IMR-90 (cell line): ENCODE measurements around the gene SYT3. TPM values are rescaled to one million over a fixed set of nuclear protein-coding genes. Genes with fewer than 3 reads are reported as not detected.

ENCODE experiments used
- ATAC-seq: fragments of 200-7000 bp; cut with Tn5 transposase; 2 replicates; pipeline ENCODE4 v1.9.1; 2020; ENCODE audit warnings: low read depth, mild to moderate bottlenecking, moderate library complexity
- BruUV-seq: library from RNA; stranded (reverse); fragments of 400-500 nt; replicated peaks from 2 replicates; lab custom pipeline; 2021; lab: Mats Ljungman, UMichigan
- CTCF ChIA-PET: fragments of 300-600 bp; formaldehyde crosslinking; extraction: SDS; loops from one replicate; lab custom pipeline; 2021; ENCODE audit warnings: antibody characterized with exemption; lab: Yijun Ruan, JAX
- POLR2A ChIA-PET: fragments of 300-600 bp; sonication (Branson Sonifier 250); formaldehyde crosslinking; loops from one replicate; lab custom pipeline; 2022; ENCODE audit warnings: antibody characterized with exemption; ENCODE audit not compliant: unreplicated experiment; lab: Charles Lee
- DNase-seq: peaks from one replicate; pipeline ENCODE4 v3.0.0; 2013
- H2AFZ ChIP-seq: replicated peaks from 2 replicates; pipeline ENCODE3; 2013; ENCODE audit warnings: low read length, mild to moderate bottlenecking; ENCODE audit not compliant: poor library complexity
- H2AK5ac ChIP-seq: 2 replicates; pipeline ENCODE4 v1.6.1; 2013; ENCODE audit warnings: low read depth, low read length, inconsistent platforms
- H2AK9ac ChIP-seq: replicated peaks from 2 replicates; pipeline ENCODE3; 2013; ENCODE audit warnings: mild to moderate bottlenecking, low read depth, low read length, moderate library complexity; ENCODE audit not compliant: poor library complexity
- H2BK120ac ChIP-seq: 2 replicates; pipeline ENCODE4 v1.6.1; 2013; ENCODE audit warnings: low read depth, low read length, inconsistent platforms
- H2BK15ac ChIP-seq: 3 replicates; pipeline ENCODE4 v1.6.1; 2013; ENCODE audit warnings: low read depth, low read length, inconsistent platforms
- H2BK20ac ChIP-seq: 2 replicates; pipeline ENCODE4 v1.6.1; 2013; ENCODE audit warnings: low read depth, mild to moderate bottlenecking, inconsistent platforms, low read length, moderate library complexity
- H2BK5ac ChIP-seq: 2 replicates; pipeline ENCODE4 v1.6.1; 2013; ENCODE audit warnings: mild to moderate bottlenecking, low read depth, low read length, inconsistent platforms; ENCODE audit not compliant: poor library complexity, severe bottlenecking
- H3K14ac ChIP-seq: replicated peaks from 2 replicates; pipeline ENCODE4 v1.6.1; 2013; ENCODE audit warnings: low read depth, low read length, inconsistent platforms
- H3K18ac ChIP-seq: 2 replicates; pipeline ENCODE4 v1.6.1; 2013; ENCODE audit warnings: low read depth, low read length, control low read depth
- H3K23ac ChIP-seq: 2 replicates; pipeline ENCODE4 v1.6.1; 2013; ENCODE audit warnings: low read depth, low read length, inconsistent platforms
- H3K27ac ChIP-seq: 2 replicates; pipeline ENCODE4 v1.5.1; 2013; ENCODE audit warnings: mild to moderate bottlenecking, control low read depth, low read length; ENCODE audit not compliant: insufficient read depth
- H3K27me3 ChIP-seq: 2 replicates; pipeline ENCODE4 v1.6.1; 2013; ENCODE audit warnings: low read length; ENCODE audit not compliant: control insufficient read depth, insufficient read depth
- H3K36me3 ChIP-seq: 2 replicates; pipeline ENCODE4 v1.6.1; 2013; ENCODE audit warnings: low read length, mixed read lengths; ENCODE audit not compliant: control insufficient read depth, insufficient read depth
- H3K4ac ChIP-seq: 2 replicates; pipeline ENCODE4 v1.6.1; 2013; ENCODE audit warnings: low read depth, low read length, inconsistent platforms
- H3K4me1 ChIP-seq: 2 replicates; pipeline ENCODE4 v1.6.1; 2013; ENCODE audit warnings: low read length, mixed read lengths; ENCODE audit not compliant: control insufficient read depth, insufficient read depth
- H3K4me2 ChIP-seq: 2 replicates; pipeline ENCODE4 v1.6.1; 2013; ENCODE audit warnings: low read depth, mild to moderate bottlenecking, control low read depth, low read length, moderate library complexity
- H3K4me3 ChIP-seq: 2 replicates; pipeline ENCODE4 v1.5.1; 2013; ENCODE audit warnings: low read depth, mild to moderate bottlenecking, control low read depth, low read length, moderate library complexity; ENCODE audit not compliant: insufficient read depth
- H3K56ac ChIP-seq: 2 replicates; pipeline ENCODE4 v1.6.1; 2013; ENCODE audit warnings: low read length, inconsistent platforms; ENCODE audit not compliant: insufficient read depth; ENCODE audit errors: extremely low read depth
- H3K79me1 ChIP-seq, 2 experiments: 2 replicates each; pipeline ENCODE4 v1.6.1; 2013; ENCODE audit warnings: low read length in 2 of 2, inconsistent platforms in 1 of 2, low read depth in 1 of 2
- H3K9ac ChIP-seq: 2 replicates; pipeline ENCODE4 v1.6.1; 2013; ENCODE audit warnings: low read depth, low read length, control low read depth
- H3K9me1 ChIP-seq: 2 replicates; pipeline ENCODE4 v1.6.1; 2013; ENCODE audit warnings: low read length, inconsistent platforms; ENCODE audit not compliant: insufficient read depth
- H3K9me3 ChIP-seq: 2 replicates; pipeline ENCODE4 v1.6.1; 2013; ENCODE audit warnings: low read length; ENCODE audit not compliant: control insufficient read depth, insufficient read depth
- H4K20me1 ChIP-seq: 2 replicates; pipeline ENCODE4 v1.6.1; 2013; ENCODE audit warnings: low read length, inconsistent platforms; ENCODE audit not compliant: insufficient read depth
- H4K5ac ChIP-seq: 2 replicates; pipeline ENCODE4 v1.6.1; 2013; ENCODE audit warnings: mild to moderate bottlenecking, low read depth, low read length, control low read depth
- H4K8ac ChIP-seq, 2 experiments: 2 replicates each; pipeline ENCODE4 v1.6.1; 2013; ENCODE audit warnings: low read depth in 2 of 2, low read length in 2 of 2, control low read depth in 1 of 2, inconsistent platforms in 1 of 2
- H4K91ac ChIP-seq: 2 replicates; pipeline ENCODE4 v1.6.1; 2013; ENCODE audit warnings: low read depth, low read length, inconsistent platforms; ENCODE audit not compliant: insufficient read depth
- BHLHE40 ChIP-seq: fragments of 150-350 bp; IDR thresholded peaks from 2 replicates; pipeline ENCODE4 v1.6.1; 2016; ENCODE audit warnings: mild to moderate bottlenecking, low read depth, low read length
- CEBPB ChIP-seq: IDR thresholded peaks from 2 replicates; pipeline ENCODE4 v1.6.1; 2012; ENCODE audit warnings: low read depth, low read length, improper control_type of control experiment
- CHD1 ChIP-seq: IDR thresholded peaks from 2 replicates; pipeline ENCODE4 v1.6.1; 2012; ENCODE audit warnings: low read depth, low read length, improper control_type of control experiment
- FOS ChIP-seq: fragments of 150-350 bp; IDR thresholded peaks from 2 replicates; pipeline ENCODE4 v1.6.1; 2016; ENCODE audit warnings: low read depth, low read length
- MAFK ChIP-seq: IDR thresholded peaks from 2 replicates; pipeline ENCODE4 v1.6.1; 2012; ENCODE audit warnings: low read depth, low read length, improper control_type of control experiment
- MAZ ChIP-seq: IDR thresholded peaks from 2 replicates; pipeline ENCODE4 v1.6.1; 2012; ENCODE audit warnings: low read depth, mild to moderate bottlenecking, low read length, improper control_type of control experiment, moderate library complexity, borderline replicate concordance
- NFE2L2 ChIP-seq: fragments of 150-350 bp; IDR thresholded peaks from 2 replicates; pipeline ENCODE4 v1.6.1; 2016; ENCODE audit warnings: low read depth, mild to moderate bottlenecking, low read length
- RAD21 ChIP-seq: IDR thresholded peaks from 2 replicates; pipeline ENCODE4 v1.6.1; 2012; ENCODE audit warnings: low read length, improper control_type of control experiment
- USF2 ChIP-seq: fragments of 150-350 bp; IDR thresholded peaks from 2 replicates; pipeline ENCODE4 v1.6.1; 2017; ENCODE audit warnings: mild to moderate bottlenecking, antibody characterized with exemption, low read length, low read depth
- WGBS, 2 experiments: methylation state at CpG; one replicate each; pipeline versions ENCODE4 v1.1.5 to v1.1.7; 2013; ENCODE audit warnings: missing lambda C conversion rate in 2 of 2; ENCODE audit not compliant: insufficient read length in 1 of 2; ENCODE audit errors: extremely low coverage in 2 of 2; 5-methylcytosine and 5-hydroxymethylcytosine counted together
- dilution Hi-C: fragments of 300-500 bp; cut with HindIII; formaldehyde crosslinking; loops from one replicate; pipeline ENCODE4 v1.14.3; 2018; ENCODE audit warnings: low sequenced_read_pairs; ENCODE audit not compliant: unreplicated experiment
- in situ Hi-C: fragments of 300-500 bp; cut with MboI; formaldehyde crosslinking; loops from 3 replicates; pipeline ENCODE4 v1.14.3; 2019; ENCODE audit warnings: low sequenced_read_pairs, inconsistent platforms, mixed read lengths
- intact Hi-C: fragments of 100-400 bp; cut with micrococcal nuclease; formaldehyde crosslinking; loops from 2 replicates; pipeline ENCODE4 v1.10.0; 2022
- polyA plus RNA-seq, 3 experiments: library from polyadenylated mRNA; depleted of rRNA; stranded (reverse); fragments of >200 nt; gene quantifications; 2 replicates each; pipeline ENCODE4 v1.2.3, GENCODE V29; 2012; ENCODE audit warnings: low replicate concordance in 1 of 3
- total RNA-seq: library from RNA; depleted of rRNA; stranded (reverse); fragments of >200 nt; gene quantifications from 2 replicates; pipeline ENCODE4 v1.2.3, GENCODE V29; 2012
- TF ChIP-seq, protein P1 (sequence below): fragments of 150-350 bp; IDR thresholded peaks from 2 replicates; pipeline ENCODE4 v1.6.1; 2016; ENCODE audit warnings: low read depth, mild to moderate bottlenecking, low read length, moderate library complexity, borderline replicate concordance
- TF ChIP-seq, protein P2 (sequence below): conservative IDR thresholded peaks from 2 replicates; pipeline ENCODE4 v1.5.1; 2012; ENCODE audit warnings: mild to moderate bottlenecking, low read depth, low read length, improper control_type of control experiment

Gene SYT3
- total and polyA plus RNA-seq, 2 of the 4 experiments (the other 2 are of a cell fraction) = 0.05 TPM; not detected in 1

GRCh38 chr19:50580240-50580639 is 59.4 kb downstream of the SYT3 start:
- Histone ChIP-seq H3K4me2 (no peak overlapping the region), H3K9ac (no peak overlapping the region), H3K56ac (no peak overlapping the region), H3K9me3 (no peaks in the 10 kb centered on the region), H3K4ac (no peak overlapping the region), H3K18ac (no peak overlapping the region), H3K4me3 (no peak overlapping the region), H3K14ac (no peak overlapping the region), H4K5ac (no peak overlapping the region), H3K27me3 (no peaks in the 10 kb centered on the region), H3K9me1 (no peaks in the 10 kb centered on the region), H4K91ac (no peak overlapping the region), H4K20me1 (no peaks in the 10 kb centered on the region), H3K27ac (no peak overlapping the region), H2BK5ac (no peak overlapping the region), H3K79me1 (no peaks in the 10 kb centered on the region), H2AK5ac (no peak overlapping the region), H2AK9ac (no peak overlapping the region), H4K8ac (no peak overlapping the region), H3K4me1 (no peaks in the 10 kb centered on the region), H2BK20ac (no peak overlapping the region), H2AFZ (no peak overlapping the region), H2BK15ac (no peak overlapping the region), H2BK120ac (no peak overlapping the region), H3K36me3 (no peaks in the 10 kb centered on the region), H3K23ac (no peak overlapping the region)
- no peak for DNase-seq
- intact Hi-C loops = no loop called here
- CTCF ChIA-PET = no interaction called here
- TF ChIP-seq, protein P1, sequence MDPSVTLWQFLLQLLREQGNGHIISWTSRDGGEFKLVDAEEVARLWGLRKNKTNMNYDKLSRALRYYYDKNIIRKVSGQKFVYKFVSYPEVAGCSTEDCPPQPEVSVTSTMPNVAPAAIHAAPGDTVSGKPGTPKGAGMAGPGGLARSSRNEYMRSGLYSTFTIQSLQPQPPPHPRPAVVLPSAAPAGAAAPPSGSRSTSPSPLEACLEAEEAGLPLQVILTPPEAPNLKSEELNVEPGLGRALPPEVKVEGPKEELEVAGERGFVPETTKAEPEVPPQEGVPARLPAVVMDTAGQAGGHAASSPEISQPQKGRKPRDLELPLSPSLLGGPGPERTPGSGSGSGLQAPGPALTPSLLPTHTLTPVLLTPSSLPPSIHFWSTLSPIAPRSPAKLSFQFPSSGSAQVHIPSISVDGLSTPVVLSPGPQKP = no peak
- TF ChIP-seq NFE2L2 = no peak
- TF ChIP-seq CEBPB = no peak
- TF ChIP-seq CHD1 = no peak
- no peak for TF ChIP-seq BHLHE40
- TF ChIP-seq MAFK = no peak
- TF ChIP-seq USF2 = no peak
- TF ChIP-seq, protein P2, sequence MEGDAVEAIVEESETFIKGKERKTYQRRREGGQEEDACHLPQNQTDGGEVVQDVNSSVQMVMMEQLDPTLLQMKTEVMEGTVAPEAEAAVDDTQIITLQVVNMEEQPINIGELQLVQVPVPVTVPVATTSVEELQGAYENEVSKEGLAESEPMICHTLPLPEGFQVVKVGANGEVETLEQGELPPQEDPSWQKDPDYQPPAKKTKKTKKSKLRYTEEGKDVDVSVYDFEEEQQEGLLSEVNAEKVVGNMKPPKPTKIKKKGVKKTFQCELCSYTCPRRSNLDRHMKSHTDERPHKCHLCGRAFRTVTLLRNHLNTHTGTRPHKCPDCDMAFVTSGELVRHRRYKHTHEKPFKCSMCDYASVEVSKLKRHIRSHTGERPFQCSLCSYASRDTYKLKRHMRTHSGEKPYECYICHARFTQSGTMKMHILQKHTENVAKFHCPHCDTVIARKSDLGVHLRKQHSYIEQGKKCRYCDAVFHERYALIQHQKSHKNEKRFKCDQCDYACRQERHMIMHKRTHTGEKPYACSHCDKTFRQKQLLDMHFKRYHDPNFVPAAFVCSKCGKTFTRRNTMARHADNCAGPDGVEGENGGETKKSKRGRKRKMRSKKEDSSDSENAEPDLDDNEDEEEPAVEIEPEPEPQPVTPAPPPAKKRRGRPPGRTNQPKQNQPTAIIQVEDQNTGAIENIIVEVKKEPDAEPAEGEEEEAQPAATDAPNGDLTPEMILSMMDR = no peak
- no peak for TF ChIP-seq FOS
- TF ChIP-seq MAZ = no peak
- no peak for TF ChIP-seq RAD21
- in situ Hi-C loops = no loop called here
- dilution Hi-C loops = no loop called here
- no TSS peak for BruUV-seq
- WGBS, 2 experiments = no CpG with 5 or more reads among the region's 6 CpGs
- POLR2A ChIA-PET = no interaction called here
- ATAC-seq = no peak
